ACHN (cell line): ENCODE results near the gene MOB3C.

Source experiments
- DNase-seq: peaks from one replicate; pipeline ENCODE4 v3.0.0-alpha.2; 2015
- in situ Hi-C: cut with HindIII; loops from 2 replicates; pipeline ENCODE4 v1.10.0; 2017; ENCODE audit warnings: low sequenced_read_pairs, low pct_ligation_motif_present, low pct_unique_long_range_greater_than_20kb

MOB3C gene

DNA sequence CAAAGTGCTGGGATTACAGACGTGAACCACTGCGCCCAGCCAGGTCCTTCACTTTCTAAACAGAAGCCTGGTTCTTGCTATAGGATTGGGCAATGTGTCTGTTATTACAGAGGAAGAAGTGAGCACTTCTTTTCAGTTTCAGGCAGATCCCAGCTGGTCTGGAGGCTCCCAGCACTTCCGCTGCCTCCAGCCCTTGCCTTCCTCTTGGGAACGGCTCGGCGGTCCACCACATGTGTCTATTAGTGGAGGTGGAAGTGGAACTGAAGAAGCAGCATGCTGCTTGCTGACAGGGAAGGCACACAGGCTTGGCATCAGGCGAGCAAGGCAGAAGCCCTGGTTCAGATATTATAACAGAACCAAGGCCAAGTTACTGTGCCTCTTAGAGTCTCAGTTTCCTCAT is 29.5 kb downstream of the MOB3C start:
- in situ Hi-C loops: no loop called here
- no peak for DNase-seq

- in situ Hi-C loops: no loop called here
- DNase-seq: no peak
Observed at GRCh38 chr1:46585312-46585938, 31.2 kb downstream of the MOB3C start.

DNA sequence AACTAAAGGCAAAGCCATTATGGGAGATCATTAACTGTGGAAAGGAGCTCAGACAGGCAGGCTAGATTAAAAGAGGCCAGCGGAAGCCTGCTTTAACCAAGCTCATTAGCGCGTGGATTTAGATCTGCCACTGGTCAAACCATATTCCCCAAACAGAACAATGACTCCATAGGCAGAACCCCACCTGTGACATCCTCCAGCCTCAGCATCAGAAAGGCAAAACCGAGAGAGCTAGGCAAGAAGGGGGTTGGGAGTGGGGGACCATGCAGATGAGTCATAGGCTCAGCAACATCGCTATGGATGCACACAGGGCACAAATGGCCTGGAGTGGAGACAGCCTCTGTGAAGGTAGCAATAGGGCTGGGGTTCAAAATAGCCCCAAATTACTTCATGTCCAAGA is 33.1 kb downstream of the MOB3C start:
- in situ Hi-C loops: no loop called here
- DNase-seq: no peak

DNA sequence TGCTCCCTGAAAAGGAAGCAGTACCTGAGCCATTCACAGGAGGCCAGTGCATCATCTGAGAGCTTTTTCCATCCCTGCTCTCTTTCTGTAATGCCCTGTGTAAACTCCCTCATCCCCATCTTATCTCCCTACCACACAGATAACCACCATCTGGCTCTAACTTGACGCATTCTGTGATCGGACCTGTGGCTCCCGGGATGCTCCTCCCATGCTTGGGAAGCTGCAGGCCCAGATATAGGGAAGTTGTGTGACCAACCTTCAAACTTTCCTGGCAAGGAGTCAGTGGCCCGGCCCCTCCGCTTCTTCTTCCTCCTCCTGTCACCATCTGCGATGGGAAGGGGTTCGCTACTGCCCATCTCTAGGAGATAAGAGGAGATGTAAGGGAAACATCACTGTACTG is 33.6 kb downstream of the MOB3C start:
- no peak for DNase-seq
- in situ Hi-C loops: no loop called here

DNA sequence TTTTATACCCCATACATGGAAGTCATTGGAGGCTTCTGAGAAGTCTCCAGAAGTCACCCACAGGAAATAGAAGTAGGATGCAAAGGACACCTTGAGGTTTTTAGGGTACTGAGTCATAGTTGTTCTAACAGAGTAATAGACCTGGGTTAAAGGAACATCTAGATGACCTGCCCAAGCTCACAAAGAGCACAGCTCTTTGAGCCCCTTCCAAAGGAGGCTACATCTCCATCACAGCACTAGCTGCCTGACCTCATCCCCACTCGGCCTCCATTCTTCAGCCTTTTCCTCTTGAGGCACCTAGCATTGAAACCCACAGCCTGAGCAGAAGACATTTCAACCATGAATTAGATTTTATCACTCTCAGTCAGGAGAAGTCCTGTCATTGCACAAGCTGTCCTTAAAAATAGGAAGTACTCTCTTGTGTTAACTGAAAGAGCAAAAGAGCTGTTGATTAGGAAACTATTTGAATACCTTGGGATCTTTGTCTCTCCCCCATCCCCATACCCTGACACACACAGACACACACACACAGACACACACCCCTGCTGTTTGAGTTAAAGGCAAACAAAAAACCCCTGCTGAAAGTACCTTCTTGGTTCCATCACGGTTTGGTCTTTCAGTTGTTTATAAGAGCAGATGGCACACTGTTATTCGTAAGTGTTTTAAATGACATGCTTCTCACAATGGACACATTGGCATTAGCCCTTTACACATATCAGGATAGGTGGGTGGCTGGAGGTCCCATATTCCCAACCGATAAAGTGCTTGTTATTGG is 34.7 kb downstream of the MOB3C start:
- in situ Hi-C loops: no loop called here
- DNase-seq: no peak

GRCh38 chr1:46580140-46580903 is 36.3 kb downstream of the MOB3C start:
- DNase-seq: no peak
- in situ Hi-C loops: no loop called here

DNA sequence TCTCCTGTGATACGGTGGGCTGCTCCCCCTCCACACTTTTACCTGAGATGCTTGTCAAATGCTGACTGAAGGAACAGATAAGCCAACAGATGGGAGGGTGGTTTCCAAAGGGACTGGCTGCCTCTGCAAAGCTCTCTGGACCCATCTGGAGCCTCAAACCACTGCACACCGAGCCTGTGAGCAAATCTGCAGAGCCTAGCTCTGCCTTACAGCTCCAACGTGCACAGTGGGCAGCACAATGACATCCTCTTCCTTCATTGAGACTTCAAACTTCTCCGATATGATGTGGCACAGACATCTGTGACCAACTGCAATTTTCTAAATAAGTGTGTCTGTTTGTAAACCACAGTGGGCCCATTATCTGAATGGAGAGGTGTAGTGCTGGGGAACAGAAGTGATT is 38.9 kb downstream of the MOB3C start:
- DNase-seq: no peak
- in situ Hi-C loops: no loop called here

GRCh38 chr1:46576596-46576995 is 40.0 kb downstream of the MOB3C start:
- DNase-seq: no peak
- in situ Hi-C loops: no loop called here

DNA sequence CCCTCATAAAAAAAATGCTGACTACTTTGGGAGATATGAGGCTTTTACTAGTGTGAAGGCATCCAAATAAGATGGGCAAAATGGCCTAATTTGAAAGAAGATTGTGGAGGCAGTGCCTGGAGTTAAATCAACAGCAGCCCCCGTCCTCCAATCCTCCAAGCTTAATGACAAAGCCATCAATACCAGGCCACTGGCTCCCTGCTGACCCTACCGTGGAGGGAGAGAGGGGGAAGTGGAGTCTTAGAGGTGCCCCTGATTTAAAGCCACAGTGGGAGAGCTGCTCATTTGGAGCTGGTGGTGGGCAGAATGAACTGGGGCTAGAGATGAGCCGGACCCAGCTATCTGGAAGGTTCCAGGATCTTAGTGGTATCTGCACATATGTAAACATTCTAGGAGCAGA is 40.8 kb downstream of the MOB3C start:
- in situ Hi-C loops: no loop called here
- DNase-seq: no peak

- no peak for DNase-seq
- in situ Hi-C loops: no loop called here
Observed at GRCh38 chr1:46575300-46575699, 41.3 kb downstream of the MOB3C start.

GRCh38 chr1:46571691-46572225 is 44.9 kb downstream of the MOB3C start:
- DNase-seq: no peak
- in situ Hi-C loops: no loop called here

GRCh38 chr1:46569884-46570725 is 46.5 kb downstream of the MOB3C start:
- DNase-seq: no peak
- in situ Hi-C loops: no loop called here

DNA sequence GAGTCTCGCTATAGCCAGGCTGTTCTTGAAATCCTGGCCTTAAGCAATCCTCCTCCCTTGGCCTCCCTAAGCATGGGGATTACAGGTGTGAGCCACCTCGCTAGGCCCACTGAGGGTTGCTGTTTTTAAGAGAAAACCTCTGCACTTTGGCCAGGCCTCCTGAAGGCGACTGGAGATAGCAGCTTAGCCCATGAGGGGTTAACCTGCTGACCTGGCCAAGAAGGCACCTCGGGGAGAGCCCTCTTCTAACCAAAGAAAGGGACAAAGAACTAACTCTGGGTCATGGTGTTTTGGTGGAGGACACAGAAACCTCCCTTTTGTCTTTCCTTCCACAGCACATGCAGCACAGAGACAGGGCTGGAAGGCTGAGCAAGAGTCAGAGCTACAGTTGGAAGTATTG is 47.5 kb downstream of the MOB3C start:
- in situ Hi-C loops: no loop called here
- DNase-seq: no peak

DNA sequence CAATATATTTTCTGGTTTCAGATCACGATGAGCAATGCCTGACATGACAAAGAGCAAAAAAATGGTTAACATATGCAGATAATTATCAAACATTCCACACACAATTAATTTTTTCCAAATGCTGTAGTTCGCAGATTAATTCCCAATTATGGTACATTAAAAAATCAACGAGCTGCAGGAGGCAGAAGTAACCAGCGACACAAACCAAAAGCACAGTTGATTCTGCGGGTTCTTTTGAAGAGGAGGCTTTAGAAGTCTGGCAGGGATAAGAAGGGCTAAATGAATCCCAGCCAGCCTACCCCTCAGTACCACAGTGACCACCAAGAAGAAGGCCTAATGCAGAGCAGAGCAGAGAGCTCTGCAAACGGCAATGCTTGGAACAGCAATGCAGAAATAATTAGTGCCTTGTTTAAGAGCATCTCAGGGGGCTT is 48.1 kb downstream of the MOB3C start:
- no peak for DNase-seq

GRCh38 chr1:46563341-46563740 is 53.3 kb downstream of the MOB3C start:
- in situ Hi-C loops: no loop called here
- DNase-seq: no peak

More for the DNA sequence above, 48.1 kb downstream of the MOB3C start:
- in situ Hi-C loops: no loop called here

DNA sequence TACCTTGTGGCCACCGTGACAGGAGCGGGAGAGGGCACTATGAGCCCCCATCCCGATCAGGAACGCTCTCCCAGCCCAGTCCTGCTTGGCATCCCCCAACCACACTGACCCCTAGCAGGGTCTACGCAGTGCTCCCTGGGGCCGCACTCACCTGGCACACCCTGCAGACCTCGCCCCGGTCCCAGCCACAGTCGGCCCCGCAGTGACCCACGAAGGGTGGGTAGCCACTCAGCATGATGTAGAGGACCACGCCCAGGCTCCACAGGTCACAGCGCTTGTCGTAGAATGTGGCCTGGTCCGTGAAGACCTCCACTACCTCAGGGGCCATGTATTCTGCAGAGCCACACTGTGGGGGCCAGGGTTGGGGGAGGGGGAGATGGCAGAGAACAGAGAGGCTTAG is 54.1 kb downstream of the MOB3C start:
- in situ Hi-C loops: no loop called here
- DNase-seq: no peak

DNA sequence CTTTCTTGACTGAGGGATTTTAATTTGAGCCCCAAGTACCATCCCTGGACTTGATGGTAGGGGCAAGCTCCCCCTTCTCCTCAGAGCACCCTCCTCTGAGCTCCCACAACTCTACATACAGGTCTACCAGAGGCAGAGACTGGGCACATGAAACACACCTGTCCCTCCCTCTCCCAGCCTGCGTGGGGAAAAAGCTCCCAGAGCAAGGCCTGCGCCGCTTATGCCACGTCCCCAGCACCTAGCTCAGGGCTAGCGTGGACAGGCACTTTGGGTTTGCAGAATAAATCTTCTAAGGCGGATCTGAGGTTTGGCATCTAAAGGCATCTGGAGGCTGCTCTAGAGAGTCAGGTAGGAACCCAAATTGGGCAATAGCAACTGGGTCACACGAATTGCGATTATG is 57.6 kb downstream of the MOB3C start:
- in situ Hi-C loops: no loop called here
- DNase-seq: no peak

DNA sequence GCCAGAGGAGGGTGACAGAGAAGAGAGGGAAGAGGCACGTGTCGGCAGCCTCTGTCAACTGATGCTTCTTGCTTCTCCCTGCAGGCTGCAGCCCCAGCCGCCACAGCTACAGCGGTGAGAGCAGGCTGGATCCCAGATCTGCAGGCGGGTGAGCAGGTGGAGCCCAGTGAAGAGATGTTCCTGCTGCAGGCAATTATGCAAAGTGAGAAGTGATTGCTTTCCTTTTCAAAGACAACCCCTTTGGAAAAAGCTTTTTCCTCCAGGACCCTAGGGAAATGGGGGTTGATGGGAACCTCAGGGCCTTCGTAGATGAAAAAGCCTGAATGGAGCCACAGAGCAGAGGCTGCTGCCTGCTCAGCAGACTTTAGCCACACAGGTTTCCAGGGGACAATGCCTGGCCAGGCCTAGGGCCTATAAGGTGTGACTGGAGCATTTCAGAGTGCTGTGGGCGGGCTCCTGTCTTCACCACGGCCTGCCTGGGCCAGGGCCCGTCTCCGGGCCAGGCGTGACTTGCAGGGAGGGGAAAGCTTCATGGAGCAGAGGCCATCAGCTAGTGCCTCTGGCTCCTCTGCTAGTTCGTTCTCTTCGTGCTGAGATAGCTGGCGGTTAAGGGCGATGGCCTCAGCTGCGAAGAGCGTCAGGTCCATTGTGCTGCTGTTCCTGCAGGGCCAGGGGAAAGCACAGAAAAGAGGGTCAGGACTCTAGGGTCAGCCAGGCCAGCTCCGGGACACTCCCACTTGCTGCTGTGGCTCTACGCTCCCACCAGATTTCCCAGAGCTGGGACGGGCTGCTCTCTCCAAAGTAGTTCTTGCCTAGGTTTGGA is 58.3 kb downstream of the MOB3C start:
- in situ Hi-C loops: no loop called here
- no peak for DNase-seq
